ENCODE results near the gene SPINT1.

The SPINT1 gene

GRCh38 chr15:40894681-40895448, 51.0 kb downstream of the SPINT1 start:
- peak; percentile 87 for DNase-seq

GRCh38 chr15:40899536-40900207, 55.8 kb downstream of the SPINT1 start:
- no peak for DNase-seq

- no peak for DNase-seq
Observed at GRCh38 chr15:40900256-40901052, 56.6 kb downstream of the SPINT1 start.

- DNase-seq = no peak
Observed at GRCh38 chr15:40901053-40901443, 57.2 kb downstream of the SPINT1 start.

GRCh38 chr15:40902605-40903561, 59.0 kb downstream of the SPINT1 start:
- DNase-seq = peak; percentile 77

GRCh38 chr15:40904552-40905201, 60.8 kb downstream of the SPINT1 start:
- no peak for DNase-seq

GRCh38 chr15:40906091-40906990, 62.5 kb downstream of the SPINT1 start:
- peak; percentile 66 for DNase-seq

GRCh38 chr15:40906991-40907802, 63.3 kb downstream of the SPINT1 start:
- peak; percentile 47 for DNase-seq

Measured in suppressor macrophage treated with lipopolysaccharide for 4 hours (primary cell).